Ascending aorta (tissue), 2 donors: ENCODE data around the gene CD300LD. TPM values are rescaled to one million over a fixed set of nuclear protein-coding genes. Genes with fewer than 3 reads are reported as not detected.

Experiments used
- DNase-seq, 2 donors: peaks; one replicate each; pipeline ENCODE4 v3.0.0-alpha.2; 2019; ENCODE audit warnings: low spot score in 2 of 2
- H3K27ac ChIP-seq, 2 donors: fragments of 200-600 bp; sonication (generic); one replicate each; pipeline ENCODE4 v1.5.1; 2016 to 2017; ENCODE audit warnings: mild to moderate bottlenecking in 1 of 2
- H3K27me3 ChIP-seq: fragments of 200-600 bp; sonication (generic); one replicate; pipeline ENCODE4 v1.5.1; 2017
- H3K36me3 ChIP-seq, 2 donors: fragments of 200-600 bp; sonication (generic); one replicate each; pipeline ENCODE4 v1.5.1; 2016
- H3K4me1 ChIP-seq, 2 donors: fragments of 200-600 bp; sonication (generic); one replicate each; pipeline ENCODE4 v1.5.1; 2016 to 2017; ENCODE audit warnings: mild to moderate bottlenecking in 1 of 2
- H3K4me3 ChIP-seq, 2 donors: fragments of 200-600 bp; sonication (generic); one replicate each; pipeline ENCODE4 v1.5.1; 2016 to 2017; ENCODE audit warnings: mild to moderate bottlenecking in 1 of 2
- H3K9me3 ChIP-seq, 2 donors: fragments of 200-600 bp; sonication (generic); one replicate each; pipeline ENCODE4 v1.5.1; 2016
- intact Hi-C: fragments of 100-400 bp; cut with DNase I; formaldehyde crosslinking; loops from one replicate; pipeline ENCODE4 v1.15.1; 2023
- total RNA-seq: library from RNA; depleted of rRNA; stranded (reverse); fragments of >200 nt; gene quantifications from one replicate; pipeline ENCODE4 v1.1.0, GENCODE V29; 2016
- TF ChIP-seq, protein P1 (sequence below), 3 experiments: fragments of 200-600 bp in 2 of 3; fragments of 450-650 bp in 1 of 3; sonication (generic) in 2 of 3; IDR thresholded peaks; one replicate each; pipeline ENCODE4 v1.5.1; 2016 to 2019; ENCODE audit warnings: antibody characterized with exemption in 3 of 3, mild to moderate bottlenecking in 1 of 3, moderate library complexity in 1 of 3

CD300LD gene
- total RNA-seq, 1 donor from 2014 or later: not detected

DNA sequence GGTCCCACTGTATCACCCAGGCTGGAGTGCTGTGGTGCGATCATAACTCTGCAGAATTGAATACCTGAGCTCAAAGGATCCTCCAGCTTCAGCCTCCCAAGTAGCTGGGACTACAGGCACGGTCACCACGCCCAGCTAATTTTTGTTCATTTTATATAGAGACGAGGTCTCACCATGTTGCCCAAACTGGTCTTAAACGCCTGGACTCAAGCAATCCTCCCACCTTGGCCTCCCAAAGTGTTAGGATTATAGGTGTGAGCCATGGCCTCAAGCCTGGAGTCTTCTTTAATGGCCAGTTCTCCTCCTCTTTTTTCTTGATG is 61.3 kb downstream of the CD300LD start:
- Histone ChIP-seq H3K4me1 (no peaks in the 10 kb centered on the region), H3K27me3 (no peaks in the 10 kb centered on the region)

More for the DNA sequence above, 61.3 kb downstream of the CD300LD start:
- DNase-seq: no peak
- no peak overlapping the region for H3K27ac ChIP-seq
- intact Hi-C loops: no loop called here
- H3K36me3 ChIP-seq: no peaks in the 10 kb centered on the region
- TF ChIP-seq, protein P1, sequence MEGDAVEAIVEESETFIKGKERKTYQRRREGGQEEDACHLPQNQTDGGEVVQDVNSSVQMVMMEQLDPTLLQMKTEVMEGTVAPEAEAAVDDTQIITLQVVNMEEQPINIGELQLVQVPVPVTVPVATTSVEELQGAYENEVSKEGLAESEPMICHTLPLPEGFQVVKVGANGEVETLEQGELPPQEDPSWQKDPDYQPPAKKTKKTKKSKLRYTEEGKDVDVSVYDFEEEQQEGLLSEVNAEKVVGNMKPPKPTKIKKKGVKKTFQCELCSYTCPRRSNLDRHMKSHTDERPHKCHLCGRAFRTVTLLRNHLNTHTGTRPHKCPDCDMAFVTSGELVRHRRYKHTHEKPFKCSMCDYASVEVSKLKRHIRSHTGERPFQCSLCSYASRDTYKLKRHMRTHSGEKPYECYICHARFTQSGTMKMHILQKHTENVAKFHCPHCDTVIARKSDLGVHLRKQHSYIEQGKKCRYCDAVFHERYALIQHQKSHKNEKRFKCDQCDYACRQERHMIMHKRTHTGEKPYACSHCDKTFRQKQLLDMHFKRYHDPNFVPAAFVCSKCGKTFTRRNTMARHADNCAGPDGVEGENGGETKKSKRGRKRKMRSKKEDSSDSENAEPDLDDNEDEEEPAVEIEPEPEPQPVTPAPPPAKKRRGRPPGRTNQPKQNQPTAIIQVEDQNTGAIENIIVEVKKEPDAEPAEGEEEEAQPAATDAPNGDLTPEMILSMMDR (IDR thresholded peaks at IDR 0.05): no peak
- H3K4me3 ChIP-seq: no peak overlapping the region
- peaks cover 0 to 3% of the 10 kb centered on the region in 2 donors for H3K9me3 ChIP-seq

Other genes starting within 250 kb of the CD300LD start
- not detected for gene BTBD17, start 230.4 kb downstream of the CD300LD start, total RNA-seq
- not detected for gene GPR142, start 224.8 kb downstream of the CD300LD start, total RNA-seq
- 29.1 TPM for gene GPRC5C, start 160.2 kb downstream of the CD300LD start, total RNA-seq
- 21.9 TPM for gene CD300A, start 125.6 kb downstream of the CD300LD start, total RNA-seq
- gene CD300LB, start 60.8 kb downstream of the CD300LD start, total RNA-seq: not detected
- not detected for gene CD300C, start 46.2 kb downstream of the CD300LD start, total RNA-seq
- not detected for gene CD300H, start 24.8 kb downstream of the CD300LD start, total RNA-seq
- 0.21 TPM for gene CD300E, start 31.5 kb upstream of the CD300LD start, total RNA-seq
- gene CD300LF, start 120.6 kb upstream of the CD300LD start, total RNA-seq: not detected
- 0.32 TPM for gene RAB37, start 145.0 kb upstream of the CD300LD start, total RNA-seq
- 81.8 TPM for gene NHERF1, start 156.3 kb upstream of the CD300LD start, total RNA-seq
- 13.3 TPM for gene NAT9, start 184.1 kb upstream of the CD300LD start, total RNA-seq